GM18502 (cell line): Measurements from ENCODE around the gene RPS19.
"Not testable (repeated sequence)": the region's sequence is repeated elsewhere in the genome, so short reads cannot be mapped to it uniquely, and the experiment has no call there.

ENCODE experiments used
- ATAC-seq: cut with Tn5 transposase; IDR thresholded peaks from one replicate; pipeline ENCODE4 v1.9.1; 2021; ENCODE audit warnings: mild to moderate bottlenecking; ENCODE audit not compliant: unreplicated experiment, poor library complexity

Gene RPS19

DNA sequence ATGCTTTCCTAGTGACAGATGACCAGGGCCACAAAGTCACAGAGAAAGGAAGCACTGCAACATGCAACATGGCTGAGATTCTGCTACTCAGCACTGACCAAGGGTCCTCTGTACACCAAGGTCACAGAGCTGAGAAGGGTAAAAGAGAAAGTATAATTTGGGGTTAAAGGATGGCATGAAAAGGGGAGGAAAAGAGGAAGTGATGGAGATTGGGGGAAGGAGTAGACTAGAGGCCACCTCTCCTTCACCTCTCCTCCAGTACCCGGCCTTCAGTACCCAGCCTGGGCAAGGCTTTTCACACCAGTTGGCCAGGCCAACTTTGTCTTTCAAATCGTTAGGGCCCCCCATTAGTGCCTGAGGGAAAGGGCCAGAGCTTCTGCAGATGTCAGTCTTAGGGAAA is 6.3 kb upstream of the RPS19 start:
- ATAC-seq: no peak

DNA sequence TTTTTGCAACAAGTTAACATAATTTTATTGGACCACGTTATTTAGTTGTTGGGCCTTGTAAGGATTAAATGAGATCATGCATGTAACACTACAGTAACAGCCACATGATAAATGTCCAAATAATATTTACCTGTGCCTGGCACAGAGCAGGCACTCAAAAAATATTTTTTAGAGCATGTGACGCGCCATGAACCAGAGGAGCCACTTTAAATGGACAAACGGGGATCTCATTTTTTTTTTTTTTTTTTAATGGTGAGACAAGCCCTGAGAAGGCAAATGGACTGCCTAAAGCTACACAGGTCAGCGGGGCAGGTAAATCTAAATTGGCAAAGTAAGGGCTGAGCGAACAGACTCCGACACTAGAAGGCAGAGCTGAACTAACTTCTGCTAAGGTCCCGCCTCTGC is 840 bp upstream of the RPS19 start:
- ATAC-seq: no peak

DNA sequence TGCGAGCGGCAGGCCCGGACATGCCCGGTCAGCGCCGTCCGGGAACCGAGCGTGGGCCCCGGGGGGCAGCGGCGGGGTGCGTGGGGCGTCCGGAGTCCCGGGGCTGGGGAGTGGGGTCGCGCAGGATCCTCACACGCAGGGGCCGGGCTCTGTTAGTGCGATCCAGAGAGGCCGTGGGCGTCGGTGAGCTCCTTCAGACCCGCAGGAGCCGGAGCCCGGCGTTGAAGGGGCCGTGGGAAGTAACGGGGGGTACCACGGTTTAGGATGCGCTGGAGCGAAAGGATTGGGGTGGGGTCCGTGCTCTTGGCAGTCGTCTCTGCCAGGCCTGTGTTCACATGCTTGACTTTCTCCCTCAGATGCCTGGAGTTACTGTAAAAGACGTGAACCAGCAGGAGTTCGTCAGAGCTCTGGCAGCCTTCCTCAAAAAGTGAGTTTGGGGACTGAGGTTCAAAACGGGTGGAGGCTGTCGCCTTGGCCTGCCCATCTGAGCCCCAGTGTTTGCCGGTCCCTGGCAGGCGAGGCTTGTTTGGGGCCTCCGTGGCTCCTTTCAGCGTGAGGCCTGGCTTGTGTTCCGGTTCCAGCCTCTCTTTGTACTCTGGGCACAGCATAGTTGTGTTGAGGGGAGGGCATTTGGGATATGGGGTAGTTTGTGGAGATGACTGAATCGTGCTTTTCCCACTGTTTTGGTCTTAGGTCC is 512 bp downstream of the RPS19 start:
- no peak for ATAC-seq

DNA sequence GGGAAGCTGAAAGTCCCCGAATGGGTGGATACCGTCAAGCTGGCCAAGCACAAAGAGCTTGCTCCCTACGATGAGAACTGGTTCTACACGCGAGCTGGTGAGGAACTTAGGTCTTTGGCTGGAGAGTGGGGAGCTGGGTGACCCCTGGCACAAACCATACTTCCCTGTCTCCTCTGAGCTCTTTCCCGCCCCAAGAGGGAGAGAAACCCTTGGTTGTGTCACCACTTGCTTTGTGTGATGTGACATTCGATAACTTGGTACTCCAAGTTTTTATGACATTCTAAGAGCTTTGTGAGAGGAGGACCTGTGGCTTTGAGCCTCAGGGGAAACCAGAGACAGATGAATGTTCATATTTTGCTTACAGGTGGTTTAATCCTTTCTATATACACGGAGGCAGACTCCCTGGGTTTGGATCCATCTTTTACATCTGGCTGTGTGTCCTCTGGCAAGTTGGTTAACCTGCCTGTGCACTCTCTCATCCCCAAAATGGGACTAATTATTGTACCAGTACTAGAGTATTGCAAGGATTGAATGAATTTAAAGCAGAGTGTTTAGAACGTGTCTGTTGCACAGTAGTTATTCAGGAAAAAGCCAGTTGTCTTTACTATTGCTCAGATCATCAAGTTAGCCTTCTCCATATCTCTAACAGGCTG is 1.2 kb downstream of the RPS19 start:
- no peak for ATAC-seq

DNA sequence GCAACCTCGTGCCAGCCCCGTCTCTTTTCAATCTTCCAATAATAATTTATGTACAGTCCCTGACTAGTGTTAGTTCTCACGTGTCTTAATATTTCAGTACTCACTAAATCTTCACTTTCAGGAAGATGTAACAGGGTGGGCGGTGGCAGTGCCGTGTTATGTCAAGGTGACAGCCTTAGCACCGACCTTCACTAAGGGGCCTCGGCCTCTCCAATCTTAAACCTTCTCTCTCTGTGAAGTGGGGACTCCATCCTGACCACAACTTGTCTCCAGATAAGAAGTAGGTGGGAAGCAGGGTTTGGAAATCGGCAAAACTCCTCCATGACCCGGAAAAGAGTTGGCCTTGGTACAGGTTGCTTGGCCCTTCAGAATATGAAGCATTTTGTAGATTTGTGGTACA is 1.8 kb downstream of the RPS19 start:
- ATAC-seq: no peak

DNA sequence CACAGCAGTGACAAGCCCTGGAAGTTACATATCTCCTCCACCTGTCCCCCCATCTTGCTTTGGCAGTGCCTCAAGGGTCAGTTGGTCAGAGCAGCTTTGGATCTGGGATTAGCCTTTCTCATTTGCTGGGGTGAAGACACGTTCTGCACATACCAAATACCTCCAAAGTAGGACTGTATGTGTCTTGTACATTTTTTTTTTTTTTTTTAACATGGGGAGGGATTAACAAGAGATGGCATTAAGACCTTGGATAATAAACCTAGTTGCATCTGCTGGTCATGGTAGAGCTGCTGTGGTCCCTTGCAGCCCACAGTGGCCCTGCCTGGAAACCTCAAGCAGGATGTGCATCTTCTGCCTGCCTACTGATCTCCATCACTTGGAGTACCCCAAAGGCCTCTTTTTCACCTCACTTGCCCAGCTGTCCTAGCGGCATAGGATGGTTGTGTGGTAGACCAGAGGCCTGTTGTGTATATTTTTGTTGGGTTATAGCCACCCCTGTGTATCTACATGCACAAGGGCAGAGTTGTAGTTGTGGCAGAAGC is 2.5 kb downstream of the RPS19 start:
- no peak for ATAC-seq

DNA sequence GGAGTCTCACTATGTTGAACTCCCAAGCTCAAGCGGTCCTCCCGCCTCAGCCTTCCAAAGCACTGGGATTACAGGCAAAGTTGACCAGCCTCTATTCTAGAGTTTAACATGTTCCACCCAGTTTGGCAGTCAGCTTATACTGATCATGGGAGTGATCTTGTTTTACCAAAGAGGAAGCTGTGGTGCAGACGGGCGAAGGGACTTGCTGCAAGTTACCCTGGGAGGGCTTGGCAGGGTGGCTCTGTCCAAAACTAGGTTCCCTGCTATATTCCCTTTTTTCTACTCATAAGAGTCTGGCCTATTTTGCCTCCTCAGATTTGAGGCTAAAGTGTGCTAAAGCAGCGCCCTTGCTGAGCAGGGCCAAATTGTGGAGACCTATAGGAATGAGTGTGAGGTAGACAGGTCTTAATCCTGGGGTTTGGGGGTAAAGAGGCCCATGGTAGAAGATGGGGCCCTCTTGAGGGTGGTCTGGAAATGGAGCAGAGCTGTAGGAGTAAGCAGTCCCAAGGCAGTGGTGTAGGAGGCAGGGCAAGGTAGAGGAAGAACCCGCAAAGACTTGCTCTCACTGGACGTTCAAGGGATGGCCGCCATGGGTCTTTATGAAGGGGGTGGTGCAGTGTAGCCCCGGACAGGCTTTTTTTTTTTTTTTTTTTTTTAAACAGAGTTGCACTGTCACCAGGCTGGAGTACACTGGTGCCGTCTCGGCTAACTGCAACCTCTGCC is 3.3 kb downstream of the RPS19 start:
- no peak for ATAC-seq

DNA sequence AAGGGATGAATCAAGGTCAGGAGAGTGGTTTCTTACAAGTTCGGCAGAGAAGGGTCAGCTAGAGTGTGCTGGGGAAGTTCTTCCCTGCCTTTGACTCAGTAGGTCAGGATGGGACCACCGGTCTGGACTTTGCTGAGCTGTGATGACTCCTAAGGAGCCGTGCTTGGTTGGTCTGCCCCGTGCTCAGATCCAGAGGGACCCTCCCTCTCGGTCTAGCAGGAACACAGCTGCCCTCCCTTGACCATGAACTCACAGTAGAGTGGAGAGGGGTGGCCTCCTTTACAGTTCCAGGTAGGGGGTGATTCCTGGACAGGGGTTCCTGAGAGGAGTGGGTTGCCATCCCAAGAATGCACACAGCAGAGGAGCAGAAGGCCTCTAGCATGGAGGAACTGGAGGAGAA is 4.3 kb downstream of the RPS19 start:
- no peak for ATAC-seq

DNA sequence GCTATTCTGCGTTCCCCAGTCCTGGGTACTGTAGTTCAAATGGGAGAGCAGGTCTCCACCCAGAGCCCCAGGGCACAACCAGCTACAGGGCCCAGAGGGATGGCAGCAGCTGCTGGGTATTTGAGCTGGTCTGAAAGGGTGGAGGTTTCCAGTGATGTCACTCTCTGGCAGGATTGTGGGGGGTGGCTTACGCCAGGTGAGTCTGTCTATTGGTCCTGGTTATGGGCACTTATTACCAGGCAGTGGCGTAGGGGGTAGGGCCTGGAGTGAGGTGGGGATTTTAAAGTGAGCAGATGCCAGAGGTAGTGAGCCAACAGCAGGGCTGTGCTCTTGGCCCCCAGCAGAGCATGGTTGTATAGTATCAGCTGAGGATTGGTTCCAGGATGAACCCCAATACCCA is 6.2 kb downstream of the RPS19 start:
- ATAC-seq: no peak

DNA sequence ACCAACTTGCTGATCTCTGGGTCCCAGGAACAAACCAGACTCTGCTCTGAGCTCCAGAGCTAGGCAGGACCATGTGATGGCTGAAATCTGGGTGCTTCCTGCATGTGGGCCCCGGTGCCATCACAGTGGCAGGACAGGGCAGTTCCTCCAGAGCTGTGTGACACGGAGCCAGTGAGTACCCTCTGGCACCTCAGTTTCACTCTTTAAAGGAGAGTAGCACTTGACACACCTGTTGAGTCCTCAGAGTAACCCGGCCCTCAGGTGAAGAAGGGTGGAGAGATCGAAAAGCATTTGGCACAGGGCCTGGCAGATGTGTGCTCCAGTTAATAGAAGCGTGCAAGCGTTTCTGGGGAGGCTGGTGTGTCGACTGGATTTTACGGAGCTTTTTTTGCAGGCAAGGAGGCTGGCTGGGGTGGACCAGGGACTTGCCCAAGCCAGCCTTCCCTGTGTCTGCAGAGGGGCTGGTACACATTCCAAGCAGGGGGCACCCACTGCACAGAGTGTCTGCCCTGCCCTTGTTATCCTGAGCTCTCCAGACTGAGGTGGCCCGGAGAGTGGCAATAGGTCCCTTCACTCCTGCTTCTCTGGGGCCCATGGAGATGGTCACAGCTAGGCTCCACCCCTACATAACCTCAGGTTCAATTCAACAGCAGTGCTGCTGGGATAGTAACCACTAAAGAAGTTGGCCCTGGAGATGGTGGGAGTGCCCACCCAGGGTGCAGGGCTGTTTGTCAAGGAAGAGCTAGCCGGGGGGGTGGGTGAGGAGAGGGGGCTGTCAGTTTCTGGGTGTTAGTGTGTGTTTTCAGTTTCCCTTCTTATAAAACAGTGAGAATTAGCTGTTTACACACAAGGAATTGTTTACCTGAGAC is 8.3 kb downstream of the RPS19 start:
- ATAC-seq: no peak

DNA sequence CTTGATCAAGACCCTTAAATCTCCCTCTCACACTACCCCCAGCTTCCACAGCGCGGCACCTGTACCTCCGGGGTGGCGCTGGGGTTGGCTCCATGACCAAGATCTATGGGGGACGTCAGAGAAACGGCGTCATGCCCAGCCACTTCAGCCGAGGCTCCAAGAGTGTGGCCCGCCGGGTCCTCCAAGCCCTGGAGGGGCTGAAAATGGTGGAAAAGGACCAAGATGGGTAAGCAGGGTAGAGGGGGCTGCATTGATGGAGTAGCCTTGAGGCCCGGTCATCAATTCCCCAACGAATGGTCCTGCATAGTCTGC is 8.9 kb downstream of the RPS19 start:
- no peak for ATAC-seq

DNA sequence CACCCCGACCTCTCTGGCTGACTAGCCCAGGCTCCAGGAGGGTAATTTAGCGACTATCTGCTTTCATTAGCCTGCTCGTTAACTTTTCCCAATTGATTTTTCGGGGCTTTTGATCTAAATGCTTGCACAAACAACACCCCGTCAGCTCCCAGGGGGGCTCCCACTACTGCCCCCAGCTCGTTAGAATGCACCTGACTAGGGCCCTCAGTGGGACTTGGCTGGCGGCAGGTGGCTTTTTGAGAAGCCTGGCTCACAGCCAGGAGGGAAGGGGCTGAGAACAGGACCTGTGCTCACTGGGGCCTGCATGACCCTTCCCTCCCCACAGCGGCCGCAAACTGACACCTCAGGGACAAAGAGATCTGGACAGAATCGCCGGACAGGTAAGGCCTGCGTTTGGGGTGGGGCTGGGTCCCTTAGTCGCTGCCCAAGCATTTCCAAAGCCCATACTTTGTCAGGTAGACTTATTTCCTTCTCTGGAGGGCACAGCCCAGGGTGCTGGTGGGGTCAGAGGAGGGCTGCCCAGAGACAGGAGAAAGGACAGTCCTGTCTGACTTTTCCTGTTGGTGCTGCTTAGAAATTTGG is 9.4 kb downstream of the RPS19 start:
- ATAC-seq: no peak

DNA sequence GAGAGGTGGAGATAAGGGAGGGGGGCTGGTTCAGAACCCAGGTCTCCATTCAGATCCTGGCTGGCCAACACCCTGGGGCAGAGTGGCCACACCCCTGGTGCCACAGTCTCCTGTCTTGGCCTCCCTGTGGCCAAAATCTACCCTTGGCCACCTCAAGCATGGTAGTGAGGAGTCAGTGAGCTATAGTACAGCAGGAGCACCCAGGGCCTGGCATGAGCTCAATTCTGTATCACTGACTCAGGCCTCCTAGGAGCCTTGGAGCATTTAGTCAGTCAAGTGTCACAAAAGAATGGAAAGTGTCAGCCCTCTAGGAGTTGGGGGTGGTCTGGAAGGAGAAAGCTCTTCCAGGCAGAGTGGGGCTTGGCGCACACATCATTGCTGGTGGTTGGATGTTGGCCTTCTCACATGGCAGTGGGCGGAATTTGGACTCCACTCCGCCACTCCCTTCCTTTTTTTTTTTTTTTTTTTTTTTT is 10.4 kb downstream of the RPS19 start:
- ATAC-seq: no peak

DNA sequence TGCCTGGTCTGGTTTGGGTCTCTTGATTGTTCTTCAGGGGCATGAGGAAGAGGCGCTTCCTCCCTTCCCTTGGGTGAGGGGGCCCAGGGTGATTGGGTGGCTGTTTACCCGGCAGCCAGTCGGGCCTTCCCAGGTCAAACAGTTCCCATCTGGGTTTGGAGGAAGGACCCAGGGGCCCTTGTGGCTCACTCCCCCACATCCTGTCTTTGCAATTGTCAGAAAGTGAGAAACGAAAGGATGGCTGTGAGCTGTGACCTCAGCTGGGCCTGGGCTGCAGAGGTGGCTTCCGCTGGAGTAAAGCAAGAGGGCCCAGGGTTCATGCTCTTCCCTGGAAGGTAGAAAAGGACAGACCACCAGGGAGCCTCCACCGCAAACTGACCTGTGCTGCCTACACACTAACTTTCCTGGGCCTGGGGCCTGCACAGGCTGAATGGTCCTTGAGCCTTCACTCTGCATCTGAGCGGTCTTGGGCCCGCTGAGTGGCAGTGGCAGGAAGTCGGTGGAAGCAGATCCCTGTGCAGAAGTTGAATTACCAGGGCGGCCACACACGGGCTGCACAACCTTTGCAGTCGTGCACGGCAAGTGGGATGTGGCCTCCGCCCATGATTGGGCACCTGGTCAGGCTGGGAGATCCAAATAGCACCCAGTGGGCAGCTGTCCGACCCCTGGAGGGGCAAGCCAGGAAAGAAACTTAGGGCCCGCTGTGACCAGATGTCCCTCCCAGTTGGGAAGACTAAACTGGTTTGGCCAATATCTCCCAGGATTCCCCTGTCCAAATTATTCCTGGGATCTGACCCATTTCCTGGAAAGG is 11.7 kb downstream of the RPS19 start:
- peak; percentile 51 for ATAC-seq

DNA sequence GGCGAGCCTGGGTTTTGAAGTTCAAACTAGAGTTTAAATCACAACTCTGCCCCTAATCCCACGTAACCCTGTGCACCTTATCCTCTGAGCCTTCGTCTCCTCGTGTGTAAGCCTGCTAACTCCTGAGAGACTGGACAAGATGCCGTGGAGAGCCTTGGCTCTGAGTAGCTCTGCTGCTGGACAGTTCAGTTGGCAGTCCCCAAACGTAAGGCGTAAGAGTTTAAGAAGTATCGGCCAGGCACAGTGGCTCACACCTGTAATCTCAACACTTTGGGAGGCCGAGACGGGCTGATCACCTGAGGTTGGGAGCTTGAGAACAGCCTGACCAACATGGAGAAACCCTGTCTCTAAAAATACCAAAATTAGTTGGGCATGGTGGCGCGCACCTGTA is 12.3 kb downstream of the RPS19 start:
- no peak for ATAC-seq

DNA sequence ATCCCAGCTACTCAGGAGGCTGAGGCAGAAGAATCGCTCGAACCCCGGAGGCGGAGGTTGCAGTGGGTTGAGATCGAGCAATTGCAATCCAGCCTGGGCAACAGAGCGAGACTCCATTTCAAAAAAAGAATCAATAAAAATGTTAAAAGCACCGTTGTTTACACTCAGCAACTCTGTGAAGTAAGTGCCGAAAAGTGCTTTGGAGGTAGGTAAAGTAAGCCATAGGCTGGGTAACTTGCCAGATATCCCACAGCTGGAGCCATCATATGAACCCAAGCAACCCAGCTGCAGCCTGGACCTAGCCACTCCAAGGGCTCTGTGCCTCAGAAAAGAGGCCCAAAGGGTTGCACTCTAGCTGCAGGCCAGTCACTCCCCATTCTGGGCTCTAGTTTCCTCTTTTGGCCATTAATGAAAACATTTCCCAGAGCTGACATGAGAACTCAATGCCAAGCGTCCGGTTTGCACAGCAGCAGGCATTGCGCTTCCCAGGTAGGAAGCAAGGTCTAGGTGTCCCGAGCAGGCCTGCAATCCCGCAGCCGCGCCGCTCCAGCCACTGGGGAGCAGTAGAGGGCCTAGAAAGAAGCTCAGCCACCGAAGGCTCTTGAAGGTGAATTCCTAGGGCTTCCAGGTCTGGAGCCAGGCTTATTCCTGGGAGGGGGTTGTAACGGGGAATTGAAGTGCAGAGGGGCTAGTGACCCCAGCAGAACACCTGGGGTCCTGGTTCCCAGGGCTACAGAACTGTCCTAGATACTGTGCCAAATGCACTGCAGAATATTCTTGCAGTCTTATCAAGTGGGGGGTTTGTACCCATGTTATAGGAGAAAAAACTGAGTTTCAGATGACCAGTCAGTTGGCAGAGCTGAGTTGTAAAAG is 13.0 kb downstream of the RPS19 start:
- no peak for ATAC-seq

DNA sequence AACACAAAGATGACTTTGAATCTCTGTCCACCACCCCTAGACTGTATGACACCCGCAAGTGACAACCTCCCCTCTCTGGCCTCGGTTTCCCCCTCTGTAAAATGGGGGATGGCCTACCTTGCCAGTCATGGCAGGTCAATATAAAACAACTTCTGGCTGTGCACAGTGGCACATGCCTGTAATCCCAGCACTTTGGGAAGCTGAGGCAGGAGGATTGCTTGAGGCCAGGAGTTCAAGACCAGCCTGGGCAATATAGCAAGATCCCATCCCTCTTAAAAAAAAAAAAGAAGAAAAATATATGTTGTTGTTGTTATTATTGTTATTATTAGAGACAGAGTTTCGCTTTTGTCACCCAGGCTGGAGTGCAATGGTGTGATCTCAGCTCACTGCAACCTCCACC is 15.9 kb downstream of the RPS19 start:
- not testable (repeated sequence) for ATAC-seq
